Stimulated activated CD4-positive, alpha-beta T cell treated with anti-CD3 and anti-CD28 coated beads, Interleukin-15, amount 100 ng/mL, for 24 hours (primary cell): ENCODE data around the gene SDHAF4.
A peak's percentile ranks its signal among the peaks of the same experiment; 100 is the strongest.
"Not testable (repeated sequence)": the region's sequence is repeated elsewhere in the genome, so short reads cannot be mapped to it uniquely, and the experiment has no call there.

Experiments
- DNase-seq: peaks from one replicate; pipeline ENCODE4 v3.0.0-alpha.2; 2020

SDHAF4 gene

DNA sequence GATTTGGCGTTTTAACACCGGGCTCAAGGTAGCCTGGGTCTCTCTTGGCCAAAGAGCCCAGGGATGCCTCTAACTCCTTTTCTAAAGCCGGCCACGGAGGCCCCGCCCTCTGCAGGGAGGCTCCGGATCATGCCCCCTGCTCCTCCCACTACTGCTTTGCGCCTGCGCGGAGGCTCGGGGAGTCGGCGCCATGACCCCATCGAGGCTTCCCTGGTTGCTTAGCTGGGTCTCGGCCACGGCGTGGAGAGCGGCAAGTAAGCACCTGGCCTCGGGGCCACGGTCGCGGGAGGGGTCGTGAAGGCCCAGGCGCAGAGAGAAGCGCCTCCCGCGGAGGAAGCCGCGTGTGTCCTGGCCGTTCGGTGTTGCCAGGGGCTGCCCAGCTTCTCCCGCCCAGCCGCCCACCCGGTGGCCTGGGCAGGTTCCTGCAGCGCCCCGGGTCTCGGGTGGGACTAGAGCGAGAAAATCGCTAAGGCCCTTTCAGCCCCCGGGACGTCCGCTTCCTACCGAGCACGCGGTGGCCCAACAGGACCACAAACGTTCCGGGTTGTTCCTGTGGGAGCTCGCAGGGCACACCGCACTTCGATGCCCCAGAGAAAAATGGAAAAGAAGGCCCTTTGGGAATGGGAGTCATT, at the start of gene SDHAF4:
Gene SDHAF4 (plus strand): TSS at position 180 of the 632 bp plus-strand sequence. CDS start 11 bp downstream, at position 191.
- DNase-seq, result peak; percentile 96

DNA sequence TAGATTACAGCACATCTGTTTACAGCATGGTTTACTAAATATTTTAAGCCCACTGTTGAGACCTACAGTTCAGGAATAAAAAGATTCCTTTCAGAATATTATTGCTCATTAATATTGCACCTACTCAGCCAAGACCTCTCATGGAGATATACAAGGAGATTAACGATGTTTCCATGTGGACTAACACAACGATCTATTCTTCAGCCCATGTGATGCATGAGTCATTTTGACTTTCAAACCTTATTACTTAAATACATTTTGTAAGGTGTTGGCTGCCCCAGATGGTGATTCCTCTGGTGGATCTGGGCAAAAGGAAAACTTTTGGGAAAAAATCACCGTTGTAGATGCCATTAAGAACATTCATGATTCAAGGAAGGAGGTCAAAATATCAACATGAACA, 48.0 kb upstream of the SDHAF4 start:
- no peak for DNase-seq

DNA sequence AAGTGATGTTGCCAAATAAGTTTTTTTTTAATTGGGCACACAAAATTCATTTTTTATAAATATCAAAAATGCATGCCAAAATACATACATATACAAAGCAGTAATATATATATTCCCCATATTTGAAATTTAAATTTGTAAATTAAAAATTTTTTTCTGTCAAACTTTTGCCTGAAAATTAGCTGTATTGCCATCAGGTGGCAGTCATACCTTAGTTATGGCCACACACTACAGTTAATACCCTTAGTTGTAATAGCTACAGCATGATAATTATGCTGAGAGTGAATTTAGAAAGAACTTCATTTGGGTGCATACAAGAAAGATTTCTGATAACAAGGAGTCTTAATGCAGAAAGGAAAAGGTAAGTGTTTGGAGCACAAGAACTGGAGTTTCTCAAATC, 46.2 kb upstream of the SDHAF4 start:
- peak; percentile 4 for DNase-seq

DNA sequence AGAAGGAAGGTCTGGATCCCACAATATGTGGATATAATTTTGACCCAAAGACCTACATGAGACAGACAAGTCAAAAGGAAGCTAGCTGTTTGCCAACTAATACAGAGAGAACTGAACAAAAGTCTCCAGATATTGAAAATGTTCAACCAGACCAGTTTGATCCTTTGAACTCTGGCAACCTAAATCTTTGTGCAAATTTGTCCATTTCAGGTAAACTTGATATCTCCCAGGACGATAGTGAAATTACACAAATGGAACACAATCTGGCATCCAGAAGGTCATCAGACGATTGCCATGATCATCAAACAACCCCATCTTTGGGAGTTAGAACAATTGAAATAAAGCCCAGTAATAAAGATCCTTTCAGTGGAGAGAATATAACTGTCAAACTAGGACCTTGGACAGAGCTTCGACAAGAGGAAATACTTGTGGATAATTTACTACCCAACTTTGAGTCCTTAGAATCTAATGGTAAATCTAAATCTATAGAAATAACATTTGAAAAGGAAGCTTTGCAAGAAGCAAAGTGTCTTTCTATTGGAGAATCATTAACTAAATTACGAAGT, 41.9 kb upstream of the SDHAF4 start:
- DNase-seq, result no peak

DNA sequence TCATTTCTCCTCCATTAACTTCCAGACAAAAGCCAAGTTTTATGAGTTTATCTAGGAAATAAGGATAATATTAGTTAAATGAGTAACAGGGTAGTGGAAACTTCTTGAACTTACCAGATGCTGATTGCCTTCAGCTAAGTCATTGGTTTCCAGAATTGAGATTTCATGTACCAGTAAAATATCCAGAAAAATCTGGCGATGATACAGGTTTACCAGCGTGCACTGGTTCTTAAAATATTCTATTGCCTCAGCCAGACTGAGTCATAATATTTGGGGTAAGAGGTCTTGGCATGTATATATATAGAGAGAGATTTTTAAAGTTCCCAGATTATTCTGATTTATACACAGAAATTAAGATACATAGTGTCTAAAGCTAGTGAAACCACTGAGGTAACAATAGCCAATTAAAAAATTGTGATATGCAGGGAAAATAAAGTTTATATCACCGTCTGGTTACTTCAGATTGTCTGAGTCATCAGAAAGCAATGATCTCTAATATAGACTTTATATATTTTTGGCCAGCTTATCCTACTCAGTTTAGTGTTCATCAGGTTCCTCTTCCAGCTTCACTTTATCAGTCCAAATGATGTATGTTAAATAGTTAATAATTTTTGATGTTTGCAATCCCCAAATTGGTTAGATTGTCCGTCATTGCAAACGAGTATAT, 39.5 kb upstream of the SDHAF4 start:
- DNase-seq, result no peak

DNA sequence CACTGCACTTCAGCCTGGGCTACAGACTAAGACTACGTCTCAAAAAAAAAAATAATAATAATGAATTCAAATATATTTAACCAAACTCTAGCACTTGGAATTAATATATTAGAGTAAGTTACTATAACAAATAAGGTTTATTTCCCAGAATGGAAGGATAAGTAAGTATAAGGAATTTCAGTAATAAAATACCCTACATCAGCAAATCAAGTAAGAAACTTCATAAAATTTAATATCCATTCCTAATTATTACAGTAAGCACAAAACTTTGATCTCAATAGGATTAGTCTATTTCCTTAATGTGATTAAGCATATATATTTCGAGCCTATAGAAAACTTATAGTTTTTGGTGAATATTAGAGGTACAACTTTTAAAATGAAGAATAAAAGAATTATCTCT, 36.7 kb upstream of the SDHAF4 start:
- no peak for DNase-seq

DNA sequence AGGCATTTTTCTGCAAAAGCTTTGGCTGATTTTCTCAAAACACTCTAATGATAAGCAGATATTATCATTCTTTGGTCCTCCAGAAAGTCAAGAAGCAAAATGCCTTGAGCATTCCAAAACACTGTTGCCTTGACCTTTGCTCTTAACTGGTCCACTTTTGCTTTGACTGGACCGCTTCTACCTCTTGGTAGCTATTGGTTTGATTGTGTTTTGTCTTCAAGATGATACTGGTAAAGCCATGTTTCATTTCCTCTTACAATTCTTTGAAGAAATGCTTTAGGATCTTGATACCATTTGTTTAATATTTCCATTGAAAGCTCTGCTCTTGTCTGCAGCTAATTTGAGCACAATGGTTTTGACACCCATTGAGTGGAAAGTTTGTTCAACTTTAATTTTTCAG, 35.6 kb upstream of the SDHAF4 start:
- DNase-seq, result no peak

DNA sequence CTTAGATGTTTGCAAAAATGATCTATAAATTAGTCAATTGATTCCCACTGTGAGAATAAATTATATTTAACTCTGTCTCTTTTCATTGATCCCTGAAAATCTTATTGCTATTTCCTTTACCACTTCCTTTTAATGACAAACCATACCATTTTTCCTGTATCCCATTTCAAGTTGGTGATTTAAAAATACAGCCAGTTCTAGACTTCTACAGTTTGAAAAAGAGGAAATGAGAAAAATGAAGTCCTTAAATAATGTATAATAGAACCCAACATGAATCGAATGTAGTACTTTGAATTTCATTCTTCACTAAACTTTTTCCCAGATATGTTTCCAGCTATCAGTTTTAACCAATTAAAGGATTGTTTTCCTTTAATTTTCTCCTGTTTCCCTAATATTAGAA, 29.5 kb upstream of the SDHAF4 start:
- DNase-seq, result no peak

DNA sequence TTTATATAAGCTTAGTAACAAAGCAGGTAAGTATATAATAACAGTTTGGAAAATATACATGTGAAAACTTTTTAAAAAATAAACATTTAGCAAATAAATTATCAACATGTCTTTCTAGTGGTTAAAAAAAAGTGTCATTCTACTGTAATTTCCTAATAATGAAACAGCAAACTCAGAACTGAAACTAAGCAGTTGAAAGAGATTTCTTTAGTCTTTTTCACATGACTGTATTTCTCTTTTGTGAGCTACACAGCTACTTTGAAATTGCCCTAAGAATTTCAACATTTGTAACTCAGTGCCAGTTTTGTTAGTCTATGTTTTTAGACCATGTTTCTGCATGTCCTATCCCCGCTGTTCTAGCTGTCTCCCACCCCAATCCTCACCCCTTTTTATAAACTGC, 28.4 kb upstream of the SDHAF4 start:
- DNase-seq, result no peak

DNA sequence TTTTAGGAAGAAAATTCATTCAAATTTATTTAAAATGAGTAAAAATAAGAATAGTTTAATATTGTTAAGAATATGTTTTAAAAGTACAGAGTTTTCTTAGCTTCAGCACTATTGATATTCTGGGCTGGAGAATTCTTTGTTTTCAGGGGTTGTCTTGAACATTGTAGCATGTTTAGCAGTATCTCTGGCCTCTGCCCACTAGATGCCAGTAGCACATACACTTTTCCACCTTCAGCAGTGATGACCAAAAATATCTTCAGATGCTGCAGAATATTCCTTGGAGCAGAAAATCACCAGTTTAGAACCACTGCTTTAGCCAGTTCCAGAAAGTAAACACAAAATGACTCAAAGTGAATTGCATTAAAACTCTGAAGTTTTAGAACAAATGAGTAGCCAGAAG, 19.4 kb upstream of the SDHAF4 start:
- no peak for DNase-seq

DNA sequence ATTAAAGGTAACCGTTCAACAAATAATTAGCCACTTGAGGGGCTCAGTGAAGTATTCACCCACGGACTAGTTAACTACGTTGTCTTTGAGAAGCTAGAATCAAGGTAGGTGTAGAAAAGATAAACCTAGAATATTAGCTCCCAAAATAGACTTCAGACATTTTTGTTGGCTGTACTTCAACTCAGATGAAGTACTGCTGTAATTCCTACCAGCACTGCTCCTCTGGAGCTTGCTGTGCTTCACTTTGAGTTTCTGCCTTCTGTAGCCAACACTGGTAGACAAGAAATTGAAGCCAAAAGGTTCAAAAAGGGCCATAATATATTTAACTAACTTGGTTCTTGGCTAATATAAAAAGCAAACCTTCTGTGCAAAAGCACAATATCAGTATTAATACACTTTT, 18.8 kb upstream of the SDHAF4 start:
- DNase-seq, result no peak

DNA sequence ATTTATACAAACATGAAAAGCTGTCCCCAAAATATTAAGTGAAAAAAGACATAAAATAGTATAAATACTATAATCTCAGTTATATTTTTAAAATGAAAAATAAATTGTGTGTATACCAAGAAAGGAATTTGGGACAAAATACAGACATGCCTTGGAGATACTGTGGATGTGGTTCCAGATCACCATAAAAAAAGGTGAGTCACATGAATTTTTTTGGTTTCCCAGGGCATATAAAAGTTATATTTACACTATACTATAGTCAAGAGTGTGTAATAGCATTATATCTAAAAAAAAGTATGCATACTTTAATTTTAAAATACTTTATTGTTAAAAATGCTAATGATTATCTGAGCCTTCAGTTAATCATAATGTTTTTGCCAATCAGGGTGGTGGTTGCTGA, 17.4 kb upstream of the SDHAF4 start:
- no peak for DNase-seq

DNA sequence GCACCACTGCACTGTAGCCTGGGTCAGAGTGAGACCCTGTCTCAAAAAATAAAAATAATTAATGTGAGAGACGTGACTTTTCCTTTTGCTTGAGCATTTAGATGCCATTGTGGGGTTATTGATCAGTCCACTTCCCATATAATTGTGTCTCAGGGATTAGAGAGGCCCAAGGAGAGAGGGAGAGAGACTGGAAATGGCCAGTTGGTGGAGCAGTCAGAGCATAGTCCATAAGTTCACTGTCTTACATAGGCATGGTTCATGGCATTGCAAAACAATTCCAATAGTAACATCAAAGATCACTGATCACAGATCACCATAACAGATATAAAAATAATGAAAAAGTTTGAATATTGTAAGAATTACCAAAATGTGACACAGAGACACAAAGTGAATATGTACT, 15.2 kb upstream of the SDHAF4 start:
- DNase-seq, result no peak

DNA sequence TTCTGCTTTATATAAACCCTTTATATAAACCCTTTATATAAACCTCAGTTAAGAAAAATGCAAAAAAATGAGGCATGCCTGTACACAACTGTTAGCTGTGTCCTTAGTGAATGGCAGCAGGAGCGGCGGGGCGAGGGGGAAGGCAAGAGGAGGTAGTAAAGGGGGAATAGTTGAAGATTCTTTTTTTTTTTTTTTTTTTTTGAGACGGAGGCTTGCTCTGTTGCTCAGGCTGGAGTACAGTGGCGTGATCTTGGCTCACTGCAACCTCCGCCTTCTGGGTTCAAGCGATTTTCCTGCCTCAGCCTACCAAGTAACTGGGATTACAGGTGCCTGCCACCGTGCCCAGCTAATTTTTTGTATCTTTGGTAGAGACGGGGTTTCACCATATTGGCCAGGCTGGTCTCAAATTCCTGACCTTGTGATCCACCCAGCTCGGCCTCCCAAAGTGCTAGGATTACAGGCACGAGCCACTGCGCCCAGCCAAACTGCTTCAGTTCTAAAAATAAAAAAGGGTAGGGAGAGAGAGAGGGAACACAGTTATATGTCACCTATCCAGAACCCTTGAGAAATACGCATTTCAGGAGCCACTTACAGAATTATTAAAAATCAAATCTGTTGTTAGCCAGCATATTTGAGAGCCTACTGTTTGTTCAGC, 14.3 kb upstream of the SDHAF4 start:
- DNase-seq, result not testable (repeated sequence)

DNA sequence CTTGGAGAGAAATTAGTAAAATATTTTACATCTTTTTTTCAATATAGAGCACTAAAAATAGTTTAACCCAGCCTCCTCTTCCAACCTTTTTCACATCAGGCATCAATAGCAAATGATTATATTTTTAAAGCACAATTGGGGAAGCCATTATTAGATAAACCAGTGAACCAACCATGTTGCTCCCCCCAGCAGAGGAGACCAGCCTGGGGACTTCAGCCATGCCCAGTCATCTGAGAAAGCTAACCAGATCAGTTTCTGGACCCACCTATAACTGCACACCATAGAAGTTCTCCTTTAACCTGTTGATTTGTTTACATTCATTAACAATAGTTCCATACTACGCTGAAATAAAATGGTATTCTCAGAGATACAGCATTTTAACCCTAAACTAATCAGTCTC, 13.8 kb upstream of the SDHAF4 start:
- DNase-seq, result no peak

DNA sequence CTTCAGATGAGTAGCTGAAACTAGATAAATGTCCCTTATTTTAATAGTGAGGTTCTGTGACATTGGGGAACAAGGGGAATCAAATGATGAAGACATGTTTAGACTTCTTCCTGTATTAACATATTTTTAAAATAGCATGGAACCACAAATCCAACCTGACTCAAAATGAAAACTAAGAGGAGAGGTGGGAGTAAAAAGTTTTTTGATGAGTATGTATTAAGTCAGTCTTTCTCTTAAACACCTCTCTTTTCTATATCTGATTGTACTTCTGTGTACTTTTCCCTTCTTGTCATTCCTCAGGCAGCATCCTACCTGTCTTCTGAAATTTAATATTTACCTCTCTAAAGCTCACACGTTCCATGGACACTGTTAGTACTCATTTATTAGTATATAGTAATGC, 8.7 kb upstream of the SDHAF4 start:
- no peak for DNase-seq

DNA sequence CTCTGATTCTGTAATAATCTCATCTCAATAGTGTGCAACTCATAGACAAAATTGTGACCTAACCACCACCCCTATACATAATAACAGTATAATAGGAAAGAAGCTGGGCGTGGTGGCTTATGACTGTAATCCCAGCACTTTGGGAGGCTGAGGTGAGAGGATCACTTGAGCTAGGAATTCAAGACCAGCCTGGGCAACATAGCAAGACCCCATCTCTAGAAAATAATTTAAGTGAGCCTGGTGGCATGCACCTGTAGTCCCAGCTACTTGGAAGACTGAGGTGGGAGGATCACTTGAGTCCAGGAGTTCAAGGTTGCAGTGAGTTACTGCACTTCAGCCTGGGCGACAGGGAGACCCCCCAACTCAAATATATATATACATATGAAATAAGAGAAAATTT, 4.3 kb upstream of the SDHAF4 start:
- DNase-seq, result not testable (repeated sequence)

DNA sequence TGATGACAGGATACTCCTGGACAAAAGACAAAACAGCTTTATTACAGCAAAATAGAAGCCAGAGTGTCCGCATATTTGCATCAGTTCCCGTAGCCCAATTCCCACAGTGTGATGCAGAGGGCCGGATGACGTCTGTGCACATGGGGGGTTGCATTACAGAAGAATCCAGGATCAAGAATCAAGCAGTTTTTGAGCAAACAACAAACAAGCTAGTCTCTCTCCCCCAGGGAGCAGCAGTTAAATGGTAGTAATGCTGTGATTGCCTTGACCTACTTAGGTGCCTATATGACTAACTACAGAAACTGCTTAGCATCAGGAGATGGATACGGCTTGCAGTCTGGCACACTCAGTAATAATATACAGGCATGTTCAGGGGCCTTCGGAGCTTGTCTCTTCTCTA, 3.2 kb upstream of the SDHAF4 start:
- no peak for DNase-seq

DNA sequence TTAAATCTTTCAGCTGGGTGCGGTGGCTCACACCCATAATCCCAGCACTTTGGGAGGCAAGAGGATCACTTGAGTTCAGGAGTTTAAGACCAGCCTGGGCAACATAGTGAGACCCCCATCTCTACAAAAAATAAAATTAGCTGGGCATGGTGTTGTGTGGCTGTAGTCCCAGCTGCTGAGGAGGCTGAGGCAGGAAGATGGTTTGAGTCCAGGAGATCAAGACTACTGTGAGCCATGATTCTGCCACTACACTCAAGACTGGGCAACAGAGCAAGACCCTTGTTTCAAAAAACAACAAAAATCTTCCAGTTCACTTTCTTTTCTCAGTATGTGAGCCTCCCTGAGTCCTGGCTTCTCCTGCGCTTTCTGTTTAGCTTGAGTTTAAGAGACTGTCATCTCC, 7.9 kb downstream of the SDHAF4 start:
- DNase-seq, result no peak

DNA sequence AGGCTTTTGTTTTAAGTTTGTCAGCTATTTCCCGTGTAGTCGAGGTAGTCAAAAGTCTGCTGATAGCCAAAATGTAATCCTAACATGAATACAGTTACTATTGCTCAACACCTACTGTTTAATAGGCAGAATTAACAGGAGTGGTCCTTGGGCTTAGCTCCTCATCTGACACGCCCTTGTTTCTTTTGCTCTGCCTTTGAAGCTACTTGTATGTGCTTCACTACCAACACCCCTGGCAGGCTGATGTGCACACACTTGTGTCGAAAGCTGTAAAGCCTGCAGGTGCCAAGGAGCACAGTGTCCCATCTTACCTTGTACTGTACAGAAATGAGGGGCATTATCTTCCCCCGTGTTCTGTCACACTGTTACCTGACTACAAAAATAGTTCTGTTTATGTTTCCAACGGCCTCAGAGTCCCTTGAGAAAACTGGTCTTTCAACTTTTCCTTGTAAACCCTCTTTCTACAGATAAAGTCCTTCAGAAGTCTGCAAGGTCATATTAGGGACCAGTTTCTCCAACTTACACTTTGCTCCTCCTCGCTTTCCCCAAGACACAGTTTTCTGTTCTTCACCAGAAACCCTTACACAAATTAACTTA, 9.3 kb downstream of the SDHAF4 start:
- DNase-seq, result no peak

DNA sequence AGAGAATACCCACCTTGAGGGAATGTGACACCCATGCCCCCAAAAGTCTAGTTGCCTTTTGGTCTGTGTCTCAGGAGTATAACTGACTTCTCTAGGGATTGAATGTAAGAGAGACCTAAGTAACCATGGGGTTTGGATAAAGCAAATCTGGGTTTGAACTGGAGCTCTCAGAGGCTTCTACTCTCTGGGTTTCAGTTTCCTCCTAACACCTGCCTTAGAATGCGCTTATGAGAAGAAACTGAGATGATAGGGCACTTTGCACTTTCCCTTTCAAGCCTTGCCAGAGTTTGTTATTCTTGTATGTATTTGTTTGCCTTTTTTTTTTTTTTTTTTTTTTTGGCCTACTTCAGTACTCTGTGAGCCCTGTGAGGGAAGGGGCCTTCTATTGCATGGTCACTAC, 19.4 kb downstream of the SDHAF4 start:
- DNase-seq, result no peak

DNA sequence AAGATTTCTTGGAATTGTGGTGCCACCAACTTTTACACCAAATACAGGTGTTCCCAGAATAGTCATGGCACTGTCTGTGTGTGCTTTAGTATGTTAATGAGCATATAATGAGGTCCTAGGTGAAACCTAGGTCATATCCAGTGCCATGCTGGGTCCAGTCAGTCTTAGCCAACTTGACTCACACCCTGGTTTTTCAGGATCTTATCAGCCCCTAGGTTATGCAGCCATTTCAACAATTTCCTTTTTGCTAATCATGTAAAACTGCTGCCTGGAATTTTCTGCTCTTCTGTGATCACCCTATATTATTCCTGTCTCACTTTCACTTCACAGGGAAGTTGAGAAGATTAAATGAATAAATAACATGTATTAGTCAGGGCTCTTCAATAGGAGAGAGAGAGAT, 23.7 kb downstream of the SDHAF4 start:
- no peak for DNase-seq

DNA sequence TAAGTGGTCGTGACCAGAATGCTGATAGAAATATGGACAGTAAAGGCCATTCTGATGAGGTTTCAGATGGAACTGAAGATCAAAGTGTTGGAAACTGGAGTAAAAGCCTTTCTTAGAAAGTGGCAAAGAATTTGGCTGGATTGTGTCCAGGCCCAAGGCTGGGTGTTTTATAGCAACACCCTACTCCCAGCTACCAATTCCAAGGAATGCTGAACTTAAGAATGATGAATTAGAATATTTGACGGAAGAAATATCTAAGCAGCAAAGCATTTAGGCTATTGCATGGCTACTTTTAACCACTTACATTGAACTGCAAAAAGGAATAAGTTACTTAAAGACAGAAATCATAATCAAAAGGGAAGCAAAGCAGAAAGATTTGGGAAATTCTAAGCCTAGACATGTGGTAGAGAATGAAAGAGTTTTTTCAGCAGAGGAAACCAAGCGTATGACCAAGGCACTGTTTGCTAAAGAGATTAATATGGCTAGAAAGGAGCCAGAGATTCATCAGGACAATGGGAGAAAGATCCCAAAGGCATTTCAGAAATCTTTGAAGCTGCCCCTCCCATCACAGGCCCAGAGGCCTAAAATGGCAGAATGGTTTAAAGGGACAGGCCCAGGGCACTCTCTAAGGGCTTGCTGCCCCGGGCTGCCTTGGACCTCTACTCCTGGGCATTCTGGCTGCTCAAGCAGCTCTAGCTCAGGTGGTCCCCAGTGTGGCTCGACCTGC, 25.8 kb downstream of the SDHAF4 start:
- DNase-seq, result no peak
